ENCODE data around the gene TMEM174.

Gene TMEM174

DNA sequence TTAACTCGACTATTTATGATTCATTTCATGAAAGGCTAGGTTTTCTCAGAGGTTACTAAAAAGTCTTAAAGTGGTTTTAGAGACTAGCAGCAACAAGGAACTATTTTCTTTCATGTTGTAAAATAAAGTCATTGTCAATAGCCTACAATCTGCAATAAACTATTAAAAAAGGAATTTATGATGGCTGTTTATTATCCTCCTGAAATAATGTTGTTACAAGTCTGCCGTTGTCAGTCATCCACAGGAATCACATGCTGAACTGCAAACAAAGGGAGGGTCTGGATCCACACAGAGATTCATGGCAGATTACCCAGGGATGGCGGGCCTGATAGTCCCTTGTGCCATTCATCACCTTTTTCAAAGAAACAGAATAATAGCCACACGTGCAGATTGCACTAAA is 49.2 kb downstream of the TMEM174 start:
- no peak for DNase-seq

All from nucleus accumbens (tissue), 56 donors.